Neural cell (in vitro differentiated cells): ENCODE results near the gene ACER1. TPM values are rescaled to one million over a fixed set of nuclear protein-coding genes. Genes with fewer than 3 reads are reported as not detected.

ENCODE experiments used
- H2AFZ ChIP-seq: fragments of 200-600, 300-800 bp; sonication (generic), shearing (Covaris generic); 2 replicates; pipeline ENCODE4 v1.6.0; 2014; ENCODE audit warnings: low read depth, mild to moderate bottlenecking, antibody characterized with exemption, low read length, moderate library complexity
- H3F3A ChIP-seq: fragments of 200-600 bp; shearing (Covaris generic); 2 replicates; pipeline ENCODE4 v1.6.1; 2016; ENCODE audit warnings: mild to moderate bottlenecking, moderate library complexity, mixed read lengths, antibody characterized with exemption, low read length; ENCODE audit not compliant: insufficient read depth, poor library complexity, severe bottlenecking
- H3K27ac ChIP-seq: fragments of 200-600, 300-800 bp; sonication (generic), shearing (Covaris generic); 2 replicates; pipeline ENCODE4 v1.5.1; 2014; ENCODE audit warnings: mild to moderate bottlenecking, low read length, moderate library complexity
- H3K27me3 ChIP-seq: fragments of 300-800, 200-600 bp; sonication (generic), shearing (Covaris generic); 2 replicates; pipeline ENCODE4 v1.6.0; 2014; ENCODE audit warnings: mild to moderate bottlenecking, low read depth, low read length, moderate library complexity; ENCODE audit not compliant: insufficient read depth
- H3K36me3 ChIP-seq: fragments of 300-800, 200-600 bp; sonication (generic), shearing (Covaris generic); 2 replicates; pipeline ENCODE4 v1.5.1; 2014; ENCODE audit warnings: mild to moderate bottlenecking, antibody characterized with exemption, low read length, moderate library complexity; ENCODE audit not compliant: insufficient read depth
- H3K4me2 ChIP-seq: fragments of 300-800, 200-600 bp; sonication (generic), shearing (Covaris generic); 2 replicates; pipeline ENCODE4 v1.6.0; 2014; ENCODE audit warnings: mild to moderate bottlenecking, low read length
- H3K4me3 ChIP-seq: fragments of 300-800, 200-600 bp; sonication (generic), shearing (Covaris generic); 2 replicates; pipeline ENCODE4 v1.5.1; 2014; ENCODE audit warnings: mild to moderate bottlenecking, low read length, moderate library complexity
- H3K79me2 ChIP-seq: fragments of 200-600 bp; shearing (Covaris generic); replicated peaks from 2 replicates; pipeline ENCODE4 v1.6.0; 2014; ENCODE audit warnings: mild to moderate bottlenecking, low read length, moderate library complexity; ENCODE audit not compliant: insufficient read depth
- H3K9ac ChIP-seq: fragments of 300-800, 200-600 bp; sonication (generic), shearing (Covaris generic); 2 replicates; pipeline ENCODE4 v1.6.1; 2016; ENCODE audit warnings: mild to moderate bottlenecking, low read length, mixed read lengths
- H3K9me2 ChIP-seq: fragments of 200-600 bp; shearing (Covaris generic); 2 replicates; pipeline ENCODE4 v1.6.1; 2016; ENCODE audit warnings: mild to moderate bottlenecking, low read length, mixed read lengths; ENCODE audit not compliant: insufficient read depth
- H3K9me3 ChIP-seq: fragments of 200-600, 300-800 bp; sonication (generic), shearing (Covaris generic); 2 replicates; pipeline ENCODE4 v1.6.1; 2016; ENCODE audit warnings: mild to moderate bottlenecking, mixed run types, low read length, moderate library complexity, mixed read lengths
- H4K20me1 ChIP-seq: fragments of 200-600 bp; shearing (Covaris generic); 2 replicates; pipeline ENCODE4 v1.6.1; 2016; ENCODE audit warnings: mild to moderate bottlenecking, mixed run types; ENCODE audit not compliant: insufficient read depth
- EP300 ChIP-seq: fragments of 450-650 bp; conservative IDR thresholded peaks from 2 replicates; pipeline ENCODE4 v1.6.1; 2014; ENCODE audit warnings: antibody characterized with exemption, mild to moderate bottlenecking, moderate library complexity; ENCODE audit not compliant: poor library complexity, severe bottlenecking
- EZH2 ChIP-seq: fragments of 200-600, 300-800 bp; shearing (Covaris generic), sonication (generic); IDR thresholded peaks from 2 replicates; pipeline ENCODE4 v1.6.1; 2014; ENCODE audit warnings: antibody characterized with exemption, low read length, borderline replicate concordance, mild to moderate bottlenecking; ENCODE audit not compliant: insufficient read depth, poor library complexity, severe bottlenecking
- MXI1 ChIP-seq: fragments of 450-650 bp; conservative IDR thresholded peaks from 2 replicates; pipeline ENCODE4 v1.6.1; 2014; ENCODE audit warnings: antibody characterized with exemption, mild to moderate bottlenecking; ENCODE audit not compliant: poor library complexity, severe bottlenecking
- POLR2AphosphoS5 ChIP-seq: IDR thresholded peaks from 2 replicates; pipeline ENCODE4 v1.6.1; 2012
- RAD21 ChIP-seq: fragments of 450-650 bp; conservative IDR thresholded peaks from 2 replicates; pipeline ENCODE4 v1.6.1; 2014; ENCODE audit warnings: antibody characterized with exemption, mild to moderate bottlenecking, moderate library complexity
- SMC3 ChIP-seq: fragments of 450-650 bp; conservative IDR thresholded peaks from 2 replicates; pipeline ENCODE4 v1.6.1; 2014; ENCODE audit warnings: antibody characterized with exemption, mild to moderate bottlenecking, moderate library complexity; ENCODE audit not compliant: poor library complexity
- TAF1 ChIP-seq: IDR thresholded peaks from 2 replicates; pipeline ENCODE4 v1.6.1; 2012; ENCODE audit warnings: low read depth
- polyA plus RNA-seq: library from polyadenylated mRNA; depleted of rRNA; stranded (reverse); fragments of >200 nt; gene quantifications from 2 replicates; pipeline ENCODE4 v1.2.3, GENCODE V29; 2014
- TF ChIP-seq, protein P1 (sequence below): fragments of 450-650 bp; IDR thresholded peaks from 2 replicates; pipeline ENCODE4 v1.5.1; 2014; ENCODE audit warnings: antibody characterized with exemption, mild to moderate bottlenecking, moderate library complexity; ENCODE audit not compliant: poor library complexity, severe bottlenecking
- TF ChIP-seq, protein P2 (sequence below): IDR thresholded peaks from 2 replicates; pipeline ENCODE4 v1.6.1; 2012; ENCODE audit warnings: borderline replicate concordance

Gene ACER1
- polyA plus RNA-seq, 1 donor from 2014 or later = not detected

DNA sequence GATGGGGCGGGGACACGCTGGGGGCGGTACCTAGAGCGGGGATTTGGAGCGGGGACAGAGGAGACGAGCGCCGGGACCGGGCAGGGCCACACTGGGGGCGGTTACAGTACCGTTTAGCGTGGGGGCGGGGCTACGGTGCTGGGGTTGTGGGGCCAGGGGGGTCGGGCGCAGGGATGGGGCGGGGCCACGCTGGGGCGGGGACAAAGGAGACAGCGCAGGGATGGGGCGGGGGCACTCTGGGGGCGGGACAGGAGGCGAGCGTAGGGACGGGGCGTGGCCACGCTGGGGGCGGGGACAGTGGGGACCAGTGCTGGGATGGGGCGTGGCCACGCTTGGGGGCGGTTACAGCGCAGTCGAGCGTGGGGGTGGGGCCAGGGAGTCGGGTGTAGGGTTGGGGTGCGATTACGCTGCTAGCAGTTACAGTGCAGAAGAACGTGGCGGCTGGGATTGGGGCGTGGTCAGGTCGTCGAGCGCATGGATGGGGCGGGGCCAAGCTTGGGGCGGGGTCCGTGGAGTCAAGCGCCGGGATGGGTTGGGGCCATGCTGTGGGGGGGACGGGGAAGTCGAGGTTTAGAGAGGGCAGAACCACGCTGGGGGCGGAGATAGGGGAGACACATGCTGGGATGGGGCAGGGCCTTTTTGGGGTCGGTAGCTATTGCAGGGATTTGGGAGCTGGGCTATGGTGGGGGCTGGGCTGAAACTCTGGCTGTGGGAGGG is 39.8 kb upstream of the ACER1 start:
- peak overlapping the region; percentile 32 for H2AFZ ChIP-seq
- H3K27ac ChIP-seq = peak overlapping the region; percentile 97
- no peaks in the 10 kb centered on the region for H3K9me2 ChIP-seq
- no peaks in the 10 kb centered on the region for H3F3A ChIP-seq
- no peaks in the 10 kb centered on the region for H4K20me1 ChIP-seq
- TF ChIP-seq POLR2AphosphoS5 = no peak
- TF ChIP-seq MXI1 = peak; percentile 36
- no peaks in the 10 kb centered on the region for H3K79me2 ChIP-seq
- peak overlapping the region; percentile 78 for H3K4me3 ChIP-seq
- peak overlapping the region; percentile 73 for H3K4me2 ChIP-seq
- H3K36me3 ChIP-seq = no peaks in the 10 kb centered on the region
- H3K27me3 ChIP-seq = no peaks in the 10 kb centered on the region
- H3K9me3 ChIP-seq = no peaks in the 10 kb centered on the region
- H3K9ac ChIP-seq = peak overlapping the region; percentile 94

DNA sequence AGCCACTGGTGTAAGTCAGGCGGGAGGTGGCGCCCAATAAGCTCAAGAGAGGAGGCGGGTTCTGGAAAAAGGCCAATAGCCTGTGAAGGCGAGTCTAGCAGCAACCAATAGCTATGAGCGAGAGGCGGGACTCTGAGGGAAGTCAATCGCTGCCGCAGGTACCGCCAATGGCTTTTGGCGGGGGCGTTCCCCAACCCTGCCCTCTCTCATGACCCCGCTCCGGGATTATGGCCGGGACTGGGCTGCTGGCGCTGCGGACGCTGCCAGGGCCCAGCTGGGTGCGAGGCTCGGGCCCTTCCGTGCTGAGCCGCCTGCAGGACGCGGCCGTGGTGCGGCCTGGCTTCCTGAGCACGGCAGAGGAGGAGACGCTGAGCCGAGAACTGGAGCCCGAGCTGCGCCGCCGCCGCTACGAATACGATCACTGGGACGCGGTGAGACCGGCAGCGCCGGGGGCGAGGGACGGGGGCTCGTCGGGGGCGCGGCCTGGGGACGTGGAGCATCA is 39.2 kb upstream of the ACER1 start, which contains the start of gene ALKBH7:
ALKBH7 (plus strand) TSS at position 201 of the 502 bp plus-strand sequence; CDS start at position 228, 27 bp downstream.
- peak within 1 kb of the TSS; percentile 73 for H3K4me2 ChIP-seq
- peak within 1 kb of the TSS; percentile 94 for H3K9ac ChIP-seq
- H2AFZ ChIP-seq = peak within 1 kb of the TSS; percentile 77

More for the DNA sequence above, 39.2 kb upstream of the ACER1 start, which contains the start of gene ALKBH7:
- Histone ChIP-seq H3K27me3 (no peaks in the 10 kb centered on the region), H3K36me3 (no peaks in the 10 kb centered on the region), H3K27ac (peak within 1 kb of the TSS; percentile 97), H4K20me1 (no peaks in the 10 kb centered on the region), H3F3A (no peaks in the 10 kb centered on the region), H3K79me2 (no peaks in the 10 kb centered on the region), H3K9me3 (no peaks in the 10 kb centered on the region), H3K9me2 (no peaks in the 10 kb centered on the region), H3K4me3 (peak within 1 kb of the TSS; percentile 78)
- TF ChIP-seq RAD21 (peak; percentile 61), SMC3 (peak; percentile 64), POLR2AphosphoS5 (peak; percentile 90), EZH2 (no peak), MXI1 (peak; percentile 71), TAF1 (peak; percentile 94), EP300 (peak; percentile 68)
- TF ChIP-seq, protein P1, sequence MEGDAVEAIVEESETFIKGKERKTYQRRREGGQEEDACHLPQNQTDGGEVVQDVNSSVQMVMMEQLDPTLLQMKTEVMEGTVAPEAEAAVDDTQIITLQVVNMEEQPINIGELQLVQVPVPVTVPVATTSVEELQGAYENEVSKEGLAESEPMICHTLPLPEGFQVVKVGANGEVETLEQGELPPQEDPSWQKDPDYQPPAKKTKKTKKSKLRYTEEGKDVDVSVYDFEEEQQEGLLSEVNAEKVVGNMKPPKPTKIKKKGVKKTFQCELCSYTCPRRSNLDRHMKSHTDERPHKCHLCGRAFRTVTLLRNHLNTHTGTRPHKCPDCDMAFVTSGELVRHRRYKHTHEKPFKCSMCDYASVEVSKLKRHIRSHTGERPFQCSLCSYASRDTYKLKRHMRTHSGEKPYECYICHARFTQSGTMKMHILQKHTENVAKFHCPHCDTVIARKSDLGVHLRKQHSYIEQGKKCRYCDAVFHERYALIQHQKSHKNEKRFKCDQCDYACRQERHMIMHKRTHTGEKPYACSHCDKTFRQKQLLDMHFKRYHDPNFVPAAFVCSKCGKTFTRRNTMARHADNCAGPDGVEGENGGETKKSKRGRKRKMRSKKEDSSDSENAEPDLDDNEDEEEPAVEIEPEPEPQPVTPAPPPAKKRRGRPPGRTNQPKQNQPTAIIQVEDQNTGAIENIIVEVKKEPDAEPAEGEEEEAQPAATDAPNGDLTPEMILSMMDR = peak; percentile 61
- TF ChIP-seq, protein P2, sequence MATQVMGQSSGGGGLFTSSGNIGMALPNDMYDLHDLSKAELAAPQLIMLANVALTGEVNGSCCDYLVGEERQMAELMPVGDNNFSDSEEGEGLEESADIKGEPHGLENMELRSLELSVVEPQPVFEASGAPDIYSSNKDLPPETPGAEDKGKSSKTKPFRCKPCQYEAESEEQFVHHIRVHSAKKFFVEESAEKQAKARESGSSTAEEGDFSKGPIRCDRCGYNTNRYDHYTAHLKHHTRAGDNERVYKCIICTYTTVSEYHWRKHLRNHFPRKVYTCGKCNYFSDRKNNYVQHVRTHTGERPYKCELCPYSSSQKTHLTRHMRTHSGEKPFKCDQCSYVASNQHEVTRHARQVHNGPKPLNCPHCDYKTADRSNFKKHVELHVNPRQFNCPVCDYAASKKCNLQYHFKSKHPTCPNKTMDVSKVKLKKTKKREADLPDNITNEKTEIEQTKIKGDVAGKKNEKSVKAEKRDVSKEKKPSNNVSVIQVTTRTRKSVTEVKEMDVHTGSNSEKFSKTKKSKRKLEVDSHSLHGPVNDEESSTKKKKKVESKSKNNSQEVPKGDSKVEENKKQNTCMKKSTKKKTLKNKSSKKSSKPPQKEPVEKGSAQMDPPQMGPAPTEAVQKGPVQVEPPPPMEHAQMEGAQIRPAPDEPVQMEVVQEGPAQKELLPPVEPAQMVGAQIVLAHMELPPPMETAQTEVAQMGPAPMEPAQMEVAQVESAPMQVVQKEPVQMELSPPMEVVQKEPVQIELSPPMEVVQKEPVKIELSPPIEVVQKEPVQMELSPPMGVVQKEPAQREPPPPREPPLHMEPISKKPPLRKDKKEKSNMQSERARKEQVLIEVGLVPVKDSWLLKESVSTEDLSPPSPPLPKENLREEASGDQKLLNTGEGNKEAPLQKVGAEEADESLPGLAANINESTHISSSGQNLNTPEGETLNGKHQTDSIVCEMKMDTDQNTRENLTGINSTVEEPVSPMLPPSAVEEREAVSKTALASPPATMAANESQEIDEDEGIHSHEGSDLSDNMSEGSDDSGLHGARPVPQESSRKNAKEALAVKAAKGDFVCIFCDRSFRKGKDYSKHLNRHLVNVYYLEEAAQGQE = peak; percentile 95
